HG03354 (cell line): Measurements from ENCODE around the gene KSR2.

Source experiments
- ATAC-seq: cut with Tn5 transposase; IDR thresholded peaks from one replicate; pipeline ENCODE4 v1.9.1; 2021; ENCODE audit warnings: mild to moderate bottlenecking; ENCODE audit not compliant: unreplicated experiment, poor library complexity, severe bottlenecking

KSR2 gene

GRCh38 chr12:117570608-117571007 lies 398.2 kb downstream of the KSR2 start:
- ATAC-seq = no peak

- ATAC-seq = no peak
These were observed 401.1 kb downstream of the KSR2 start for GRCh38 chr12:117567644-117568216.

- no peak for ATAC-seq
These were observed 403.9 kb downstream of the KSR2 start for GRCh38 chr12:117564881-117565280.

GRCh38 chr12:117563706-117564105 lies 405.1 kb downstream of the KSR2 start:
- no peak for ATAC-seq

GRCh38 chr12:117563007-117563406 lies 405.8 kb downstream of the KSR2 start:
- ATAC-seq = no peak

GRCh38 chr12:117561990-117562389 lies 406.8 kb downstream of the KSR2 start:
- ATAC-seq = no peak

- ATAC-seq = no peak
These were observed 408.8 kb downstream of the KSR2 start for GRCh38 chr12:117559978-117560377.

- ATAC-seq = no peak
These were observed 412.9 kb downstream of the KSR2 start for GRCh38 chr12:117555889-117556288.

GRCh38 chr12:117552971-117553370 lies 415.8 kb downstream of the KSR2 start:
- ATAC-seq = no peak

- ATAC-seq = no peak
These were observed 417.1 kb downstream of the KSR2 start for GRCh38 chr12:117551665-117552064.

- ATAC-seq = no peak
These were observed 421.6 kb downstream of the KSR2 start for GRCh38 chr12:117547209-117547608.

- no peak for ATAC-seq
These were observed 423.6 kb downstream of the KSR2 start for GRCh38 chr12:117545216-117545615.

GRCh38 chr12:117540011-117540410 lies 428.8 kb downstream of the KSR2 start:
- no peak for ATAC-seq

- no peak for ATAC-seq
These were observed 429.9 kb downstream of the KSR2 start for GRCh38 chr12:117538926-117539325.

GRCh38 chr12:117538032-117538690 lies 430.6 kb downstream of the KSR2 start:
- no peak for ATAC-seq

- ATAC-seq = no peak
These were observed 435.1 kb downstream of the KSR2 start for GRCh38 chr12:117533687-117534086.

GRCh38 chr12:117530796-117531195 lies 438.0 kb downstream of the KSR2 start:
- no peak for ATAC-seq

GRCh38 chr12:117528538-117528937 lies 440.3 kb downstream of the KSR2 start:
- no peak for ATAC-seq

GRCh38 chr12:117527479-117527855 lies 441.3 kb downstream of the KSR2 start:
- no peak for ATAC-seq

- ATAC-seq = no peak
These were observed 441.9 kb downstream of the KSR2 start for GRCh38 chr12:117526757-117527478.

- no peak for ATAC-seq
These were observed 443.0 kb downstream of the KSR2 start for GRCh38 chr12:117525766-117526165.
